Smooth muscle cell (in vitro differentiated cells): Measurements from ENCODE around the gene EPN1. TPM values are rescaled to one million over a fixed set of nuclear protein-coding genes. Genes with fewer than 3 reads are reported as not detected.

ENCODE experiments used
- DNase-seq: peaks from one replicate; lab custom pipeline; 2025; ENCODE audit not compliant: unreplicated experiment; lab: John Stamatoyannopoulos, UW
- H2AFZ ChIP-seq: fragments of 200-600 bp; sonication (generic); 2 replicates; pipeline ENCODE4 v1.6.0; 2016; ENCODE audit warnings: antibody characterized with exemption, low read depth, mild to moderate bottlenecking
- H3F3A ChIP-seq: fragments of 200-600 bp; sonication (generic); 2 replicates; pipeline ENCODE4 v1.6.0; 2017; ENCODE audit warnings: antibody characterized with exemption, low read depth
- H3K27ac ChIP-seq: fragments of 200-600 bp; sonication (generic); 2 replicates; pipeline ENCODE4 v1.5.1; 2016; ENCODE audit warnings: low read depth, mild to moderate bottlenecking
- H3K27me3 ChIP-seq: fragments of 200-600 bp; sonication (generic); 2 replicates; pipeline ENCODE4 v1.6.1; 2016; ENCODE audit warnings: low read depth, mild to moderate bottlenecking
- H3K36me3 ChIP-seq: fragments of 200-600 bp; sonication (generic); 2 replicates; pipeline ENCODE4 v1.5.1; 2016; ENCODE audit warnings: low read depth
- H3K4me1 ChIP-seq: fragments of 200-600 bp; sonication (generic); 2 replicates; pipeline ENCODE4 v1.5.1; 2016; ENCODE audit warnings: low read depth
- H3K4me2 ChIP-seq: fragments of 200-600 bp; sonication (generic); 2 replicates; pipeline ENCODE4 v1.6.0; 2016; ENCODE audit warnings: mild to moderate bottlenecking
- H3K4me3 ChIP-seq: fragments of 200-600 bp; sonication (generic); 2 replicates; pipeline ENCODE4 v1.5.1; 2016; ENCODE audit warnings: mild to moderate bottlenecking
- H3K79me2 ChIP-seq: fragments of 200-600 bp; sonication (generic); 2 replicates; pipeline ENCODE4 v1.6.0; 2016; ENCODE audit warnings: low read depth, mild to moderate bottlenecking
- H3K9ac ChIP-seq: fragments of 200-600 bp; sonication (generic); 2 replicates; pipeline ENCODE4 v1.6.0; 2016; ENCODE audit warnings: low read depth
- H3K9me3 ChIP-seq: fragments of 200-600 bp; sonication (generic); replicated peaks from 2 replicates; pipeline ENCODE4 v1.5.1; 2016; ENCODE audit warnings: low read depth
- H4K20me1 ChIP-seq: fragments of 200-600 bp; sonication (generic); 2 replicates; pipeline ENCODE4 v1.6.0; 2016; ENCODE audit warnings: low read depth
- WGBS: methylation state at CpG from one replicate; pipeline ENCODE4 v1.1.7; 2016; ENCODE audit warnings: low lambda C conversion rate; 5-methylcytosine and 5-hydroxymethylcytosine counted together
- polyA plus RNA-seq: library from polyadenylated mRNA; unstranded; fragments of >200 nt; fragmentation: Nextera tagmentation; extraction: Ambion mirVana; gene quantifications from 2 replicates; pipeline ENCODE4 v1.2.1, GENCODE V29; 2016
- total RNA-seq: library from RNA; depleted of rRNA; stranded (reverse); fragments of >200 nt; gene quantifications from 2 replicates; pipeline ENCODE4 v1.2.3, GENCODE V29; 2014
- TF ChIP-seq, protein P1 (sequence below): fragments of 200-600 bp; sonication (generic); IDR thresholded peaks from 2 replicates; pipeline ENCODE4 v1.5.1; 2017; ENCODE audit warnings: borderline replicate concordance, mild to moderate bottlenecking, antibody characterized with exemption; ENCODE audit not compliant: insufficient read depth, poor library complexity, severe bottlenecking

The EPN1 gene
- total and polyA plus RNA-seq, 2 experiments from 2014 or later = 25.3 to 121 TPM

DNA sequence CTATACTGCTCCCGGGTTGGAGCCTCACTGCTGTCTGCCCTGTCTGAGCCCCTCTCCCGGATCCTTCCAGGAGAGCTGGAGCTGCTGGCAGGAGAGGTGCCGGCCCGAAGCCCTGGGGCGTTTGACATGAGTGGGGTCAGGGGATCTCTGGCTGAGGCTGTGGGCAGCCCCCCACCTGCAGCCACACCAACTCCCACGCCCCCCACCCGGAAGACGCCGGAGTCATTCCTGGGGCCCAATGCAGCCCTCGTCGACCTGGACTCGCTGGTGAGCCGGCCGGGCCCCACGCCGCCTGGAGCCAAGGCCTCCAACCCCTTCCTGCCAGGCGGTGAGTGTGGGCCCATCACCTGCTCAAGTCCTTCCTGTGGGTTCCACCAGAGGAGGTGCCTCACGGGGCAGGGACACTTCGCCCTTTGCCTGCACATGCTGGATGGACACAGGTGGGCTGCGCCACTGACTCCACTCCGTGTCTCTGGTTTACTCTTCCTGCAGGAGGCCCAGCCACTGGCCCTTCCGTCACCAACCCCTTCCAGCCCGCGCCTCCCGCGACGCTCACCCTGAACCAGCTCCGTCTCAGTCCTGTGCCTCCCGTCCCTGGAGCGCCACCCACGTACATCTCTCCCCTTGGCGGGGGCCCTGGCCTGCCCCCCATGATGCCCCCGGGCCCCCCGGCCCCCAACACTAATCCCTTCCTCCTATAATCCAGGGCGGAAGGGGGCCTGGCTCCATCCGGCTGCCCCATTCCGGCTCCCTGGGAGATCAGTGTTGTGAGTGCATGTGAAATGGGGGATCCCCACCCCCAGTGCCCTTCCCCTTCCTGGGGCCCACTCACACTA lies 19.8 kb downstream of the EPN1 start:
- Histone ChIP-seq H3K4me1 (no peaks in the 10 kb centered on the region), H3K9me3 (no peaks in the 10 kb centered on the region), H4K20me1 (peaks cover 15% of the 10 kb centered on the region), H3K36me3 (no peaks in the 10 kb centered on the region), H3K9ac (no peak overlapping the region), H3K79me2 (no peaks in the 10 kb centered on the region), H3K27ac (no peak overlapping the region), H3K27me3 (no peaks in the 10 kb centered on the region), H3K4me3 (no peak overlapping the region), H3F3A (no peaks in the 10 kb centered on the region), H3K4me2 (no peak overlapping the region), H2AFZ (no peak overlapping the region)
- no peak for DNase-seq
- WGBS = 95% methylated on average over 24 of the region's 37 CpGs
- TF ChIP-seq, protein P1, sequence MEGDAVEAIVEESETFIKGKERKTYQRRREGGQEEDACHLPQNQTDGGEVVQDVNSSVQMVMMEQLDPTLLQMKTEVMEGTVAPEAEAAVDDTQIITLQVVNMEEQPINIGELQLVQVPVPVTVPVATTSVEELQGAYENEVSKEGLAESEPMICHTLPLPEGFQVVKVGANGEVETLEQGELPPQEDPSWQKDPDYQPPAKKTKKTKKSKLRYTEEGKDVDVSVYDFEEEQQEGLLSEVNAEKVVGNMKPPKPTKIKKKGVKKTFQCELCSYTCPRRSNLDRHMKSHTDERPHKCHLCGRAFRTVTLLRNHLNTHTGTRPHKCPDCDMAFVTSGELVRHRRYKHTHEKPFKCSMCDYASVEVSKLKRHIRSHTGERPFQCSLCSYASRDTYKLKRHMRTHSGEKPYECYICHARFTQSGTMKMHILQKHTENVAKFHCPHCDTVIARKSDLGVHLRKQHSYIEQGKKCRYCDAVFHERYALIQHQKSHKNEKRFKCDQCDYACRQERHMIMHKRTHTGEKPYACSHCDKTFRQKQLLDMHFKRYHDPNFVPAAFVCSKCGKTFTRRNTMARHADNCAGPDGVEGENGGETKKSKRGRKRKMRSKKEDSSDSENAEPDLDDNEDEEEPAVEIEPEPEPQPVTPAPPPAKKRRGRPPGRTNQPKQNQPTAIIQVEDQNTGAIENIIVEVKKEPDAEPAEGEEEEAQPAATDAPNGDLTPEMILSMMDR = no peak

DNA sequence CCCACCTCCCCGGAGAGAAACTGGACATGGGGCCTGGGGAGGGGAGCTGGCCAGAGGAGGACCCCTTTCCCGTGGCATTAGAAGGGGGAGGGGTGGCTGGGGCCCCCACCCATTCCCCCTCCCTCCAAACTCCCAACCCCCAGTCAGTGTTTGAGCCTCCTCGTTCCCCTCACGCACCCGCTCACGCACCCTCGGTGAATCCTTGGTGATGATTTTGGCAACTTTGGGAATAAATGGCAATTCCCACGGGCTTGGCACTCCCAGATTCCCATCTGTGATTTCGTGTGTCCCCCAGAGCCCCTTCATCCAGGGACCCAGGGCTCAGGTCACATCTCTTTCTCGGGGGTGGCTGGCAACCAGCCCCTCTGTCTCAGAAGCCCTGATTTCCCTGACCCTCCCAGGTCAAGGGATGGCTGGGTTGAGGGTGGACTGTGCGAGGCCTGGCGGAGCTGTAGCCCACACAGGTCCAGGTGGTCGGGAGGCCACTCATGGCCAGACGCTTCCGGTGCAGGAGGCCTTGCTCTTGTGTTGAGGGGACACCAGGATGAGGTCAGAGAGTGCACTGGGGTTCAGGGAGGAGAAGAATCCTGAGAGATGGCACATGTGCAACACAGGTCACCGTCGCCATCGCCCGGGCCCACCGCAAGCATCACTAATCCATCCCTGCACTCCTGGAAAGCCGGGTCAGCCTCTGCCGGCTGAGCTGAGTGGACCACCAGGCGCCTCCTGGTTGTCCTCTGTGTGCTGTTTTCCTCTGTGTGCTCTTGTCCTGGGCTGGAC lies 20.7 kb downstream of the EPN1 start:
- WGBS = 95% methylated on average over 21 of the region's 23 CpGs
- no peaks in the 10 kb centered on the region for H3K27me3 ChIP-seq
- no peak overlapping the region for H3K4me3 ChIP-seq
- H3K4me1 ChIP-seq = no peaks in the 10 kb centered on the region
- H3K4me2 ChIP-seq = no peak overlapping the region
- H3K9ac ChIP-seq = no peak overlapping the region
- TF ChIP-seq, protein P1 = no peak
- H4K20me1 ChIP-seq = peaks cover 8% of the 10 kb centered on the region
- no peaks in the 10 kb centered on the region for H3K79me2 ChIP-seq
- H2AFZ ChIP-seq = no peak overlapping the region
- no peak for DNase-seq
- no peaks in the 10 kb centered on the region for H3K36me3 ChIP-seq
- no peaks in the 10 kb centered on the region for H3K9me3 ChIP-seq
- H3K27ac ChIP-seq = no peak overlapping the region
- no peaks in the 10 kb centered on the region for H3F3A ChIP-seq

DNA sequence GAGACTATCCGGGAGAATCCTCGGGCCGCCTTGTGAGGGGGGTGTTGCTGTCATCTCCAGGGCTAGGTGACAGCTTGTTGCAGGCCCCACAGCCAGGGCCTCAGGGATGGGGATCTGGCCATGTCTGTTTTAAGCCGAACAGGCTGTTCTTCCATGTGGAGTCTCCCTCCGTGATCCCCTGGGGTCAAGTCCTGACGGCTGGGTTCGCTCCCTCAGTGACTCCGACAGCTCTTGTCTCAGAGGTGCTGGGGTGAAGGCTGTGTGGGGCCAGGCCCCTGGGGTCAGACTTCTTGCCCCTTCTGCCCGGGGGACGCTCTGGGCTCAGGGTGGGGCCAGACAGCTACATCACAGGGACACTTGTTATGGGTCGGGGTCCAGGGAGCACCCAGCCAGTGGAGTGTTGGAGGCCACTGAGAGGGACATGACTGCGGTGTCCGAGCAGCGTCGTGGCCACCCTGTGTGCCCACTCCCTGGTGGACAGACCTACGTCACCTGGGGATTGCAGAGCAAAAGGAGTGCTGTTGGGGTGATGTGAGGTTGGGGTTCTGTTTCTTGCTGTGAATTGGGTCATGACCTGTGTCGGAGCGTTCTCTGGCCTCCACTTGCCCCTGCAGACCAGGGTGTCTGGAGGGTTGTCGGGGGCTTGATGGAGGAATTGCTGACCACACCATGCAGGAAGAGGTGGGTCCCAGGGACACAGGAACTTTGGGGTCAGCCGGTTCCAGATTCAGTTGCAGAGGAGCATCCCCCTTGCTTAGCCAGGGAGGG lies 21.5 kb downstream of the EPN1 start:
- H3K27ac ChIP-seq = no peak overlapping the region
- DNase-seq = no peak
- no peaks in the 10 kb centered on the region for H3K79me2 ChIP-seq
- no peak overlapping the region for H3K4me2 ChIP-seq
- TF ChIP-seq, protein P1 = no peak
- H3K4me3 ChIP-seq = no peak overlapping the region
- peaks cover 7% of the 10 kb centered on the region for H4K20me1 ChIP-seq
- no peaks in the 10 kb centered on the region for H3F3A ChIP-seq
- no peak overlapping the region for H2AFZ ChIP-seq
- no peak overlapping the region for H3K9ac ChIP-seq
- H3K27me3 ChIP-seq = no peaks in the 10 kb centered on the region
- no peaks in the 10 kb centered on the region for H3K36me3 ChIP-seq
- 98% methylated on average over 20 of the region's 20 CpGs for WGBS
- H3K9me3 ChIP-seq = no peaks in the 10 kb centered on the region
- H3K4me1 ChIP-seq = no peaks in the 10 kb centered on the region
